GM12878 (cell line): ENCODE results near the gene RNLS. TPM values are rescaled to one million over a fixed set of nuclear protein-coding genes. Genes with fewer than 3 reads are reported as not detected.

Experiments used
- ATAC-seq: fragments of 200-7000 bp; cut with Tn5 transposase; 3 replicates; pipeline ENCODE4 v1.9.1; 2020; ENCODE audit warnings: mild to moderate bottlenecking, moderate library complexity
- BruUV-seq: library from RNA; stranded (reverse); fragments of 400-500 nt; replicated peaks from 2 replicates; lab custom pipeline; 2021; lab: Mats Ljungman, UMichigan
- CTCF ChIA-PET: fragments of 300-600 bp; sonication (Branson Sonifier 250); formaldehyde crosslinking; extraction: SDS; loops from one replicate; lab custom pipeline; 2021; ENCODE audit warnings: inconsistent platforms; lab: Yijun Ruan, JAX
- POLR2A ChIA-PET: fragments of 350-600 bp; formaldehyde crosslinking; extraction: SDS; loops from one replicate; lab custom pipeline; 2021; ENCODE audit warnings: inconsistent platforms; lab: Charles Lee
- RAD21 ChIA-PET: fragments of 300-600 bp; sonication (Branson Sonifier 250); formaldehyde crosslinking; loops from one replicate; lab custom pipeline; 2023; ENCODE audit warnings: antibody characterized with exemption; ENCODE audit not compliant: unreplicated experiment; lab: Charles Lee
- SMC1A ChIA-PET: fragments of 300-600 bp; sonication (Branson Sonifier 250); formaldehyde crosslinking; loops from one replicate; lab custom pipeline; 2023; ENCODE audit not compliant: unreplicated experiment, uncharacterized antibody; lab: Charles Lee
- DNase-seq: peaks from one replicate; pipeline ENCODE4 v3.0.0-alpha.2; 2011; ENCODE audit warnings: low read depth, low spot score
- FAIRE-seq: peaks from 3 replicates; lab custom pipeline; 2011; peaks lifted over from hg19 to GRCh38; lab: Jason Lieb, UNC
- H2AFZ ChIP-seq: 2 replicates; pipeline ENCODE4 v1.6.0; 2011; ENCODE audit warnings: low read depth, low read length, control low read depth; ENCODE audit not compliant: control insufficient read depth
- H3K27ac ChIP-seq: 2 replicates; pipeline ENCODE4 v1.5.1; 2011; ENCODE audit warnings: control low read depth; ENCODE audit not compliant: control insufficient read depth, insufficient read depth
- H3K27me3 ChIP-seq, 2 experiments: replicated peaks in 1 of 2; 2 replicates each; pipeline versions ENCODE4 v1.6.0 to v1.6.1; 2011; ENCODE audit warnings: low read length in 1 of 2; ENCODE audit not compliant: control insufficient read depth in 2 of 2, insufficient read depth in 2 of 2
- H3K36me3 ChIP-seq, 2 experiments: 2 replicates each; pipeline ENCODE4 v1.5.1; 2011; ENCODE audit warnings: low read length in 1 of 2; ENCODE audit not compliant: control insufficient read depth in 2 of 2, insufficient read depth in 2 of 2
- H3K4me1 ChIP-seq: 2 replicates; pipeline ENCODE4 v1.6.1; 2011; ENCODE audit warnings: mild to moderate bottlenecking, low read length, moderate library complexity, mixed read lengths; ENCODE audit not compliant: control insufficient read depth, insufficient read depth
- H3K4me2 ChIP-seq: 2 replicates; pipeline ENCODE4 v1.6.0; 2011; ENCODE audit warnings: control low read depth; ENCODE audit not compliant: control insufficient read depth, insufficient read depth
- H3K4me3 ChIP-seq: fragments of 200-600 bp; sonication (generic); 2 replicates; pipeline ENCODE4 v1.5.1; 2016
- H3K79me2 ChIP-seq: 2 replicates; pipeline ENCODE4 v1.6.0; 2011; ENCODE audit warnings: low read length; ENCODE audit not compliant: control insufficient read depth, insufficient read depth
- H3K9ac ChIP-seq: 2 replicates; pipeline ENCODE4 v1.8.0; 2011; ENCODE audit warnings: low read length, control low read depth, mixed read lengths; ENCODE audit not compliant: control insufficient read depth, insufficient read depth
- H3K9me3 ChIP-seq: replicated peaks from 3 replicates; pipeline ENCODE4 v1.5.1; 2011; ENCODE audit warnings: mild to moderate bottlenecking, low read length; ENCODE audit not compliant: control insufficient read depth, insufficient read depth
- H4K20me1 ChIP-seq: 2 replicates; pipeline ENCODE4 v1.6.0; 2011; ENCODE audit not compliant: control insufficient read depth, insufficient read depth
- BACH1 ChIP-seq: fragments of 450-650 bp; IDR thresholded peaks from 2 replicates; pipeline ENCODE4 v1.6.1; 2017; ENCODE audit warnings: mild to moderate bottlenecking, borderline replicate concordance
- CBX3 ChIP-seq: fragments of 200-600 bp; sonication (generic); IDR thresholded peaks from 2 replicates; pipeline ENCODE4 v1.6.1; 2016; ENCODE audit warnings: low read depth, borderline replicate concordance
- CHD1 ChIP-seq: IDR thresholded peaks from 2 replicates; pipeline ENCODE4 v1.6.1; 2012; ENCODE audit warnings: low read depth, low read length, improper control_type of control experiment
- FOXM1 ChIP-seq: IDR thresholded peaks from 2 replicates; pipeline ENCODE4 v1.6.1; 2012; ENCODE audit warnings: low read depth, mild to moderate bottlenecking, inconsistent platforms, low read length, moderate library complexity
- HSF1 ChIP-seq: fragments of 150-350 bp; IDR thresholded peaks from 2 replicates; pipeline ENCODE4 v1.6.1; 2014; ENCODE audit warnings: mild to moderate bottlenecking, low read depth, low read length
- IRF4 ChIP-seq: IDR thresholded peaks from 2 replicates; pipeline ENCODE4 v1.6.1; 2011; ENCODE audit warnings: low read depth, low read length
- KAT2A ChIP-seq: conservative IDR thresholded peaks from 2 replicates; pipeline ENCODE4 v1.6.1; 2011; ENCODE audit warnings: low read depth, low read length; ENCODE audit not compliant: control insufficient read depth
- KLF5 ChIP-seq: fragments of 450-650 bp; IDR thresholded peaks from 2 replicates; pipeline ENCODE4 v1.6.1; 2014; ENCODE audit warnings: mild to moderate bottlenecking; ENCODE audit not compliant: partially characterized antibody
- MYC ChIP-seq: IDR thresholded peaks from 2 replicates; pipeline ENCODE4 v1.6.1; 2011; ENCODE audit warnings: mild to moderate bottlenecking, low read length, moderate library complexity, inconsistent platforms; ENCODE audit not compliant: insufficient read depth, insufficient replicate concordance, insufficient read length, severe bottlenecking
- NRF1 ChIP-seq: conservative IDR thresholded peaks from 2 replicates; pipeline ENCODE4 v1.6.1; 2011; ENCODE audit warnings: mild to moderate bottlenecking, low read depth, low read length, improper control_type of control experiment
- PAX5 ChIP-seq: IDR thresholded peaks from 2 replicates; pipeline ENCODE4 v1.6.1; 2011; ENCODE audit warnings: low read depth, low read length, borderline replicate concordance
- RB1 ChIP-seq: fragments of 450-650 bp; formaldehyde crosslinking; IDR thresholded peaks from 2 replicates; pipeline ENCODE4 v1.6.1; 2017; ENCODE audit warnings: mild to moderate bottlenecking, borderline replicate concordance
- SMC3 ChIP-seq: IDR thresholded peaks from 2 replicates; pipeline ENCODE4 v1.6.1; 2011; ENCODE audit warnings: low read length, improper control_type of control experiment, borderline replicate concordance
- WGBS: methylation state at CpG from one replicate; pipeline ENCODE4 v1.1.6; 2016; ENCODE audit warnings: low lambda C conversion rate; ENCODE audit not compliant: insufficient replicate concordance, insufficient coverage; ENCODE audit errors: missing lambda C conversion rate; 5-methylcytosine and 5-hydroxymethylcytosine counted together
- in situ Hi-C: fragments of 300-500 bp; cut with MboI; formaldehyde crosslinking; loops from 9 replicates; pipeline ENCODE4 v1.14.3; 2018; ENCODE audit warnings: mixed read lengths
- intact Hi-C: fragments of 100-400 bp; cut with micrococcal nuclease; formaldehyde crosslinking; loops from one replicate; pipeline ENCODE4 v1.14.2; 2022; ENCODE audit not compliant: unreplicated experiment
- polyA plus RNA-seq, 11 experiments: library from polyadenylated mRNA; depleted of rRNA in 4 of 11; unstranded in 6 of 11; stranded (reverse) in 5 of 11; fragments of >200 nt; fragmentation: Nextera tagmentation in 4 of 11; fragmentation: Illumina TruSeq in 1 of 11; extraction: Ambion mirVana in 4 of 11; extraction: Trizol in 1 of 11; gene quantifications; 1 replicate in 1 of 11; 2 replicates in 10 of 11; pipeline versions ENCODE4 v1.2.1 to v1.2.3, GENCODE V29; 2011 to 2016; ENCODE audit warnings: inconsistent platforms in 2 of 11, missing spikeins in 2 of 11, low read depth in 1 of 11
- total RNA-seq, 4 experiments: library from RNA; depleted of rRNA in 3 of 4; stranded (reverse); fragments of >200 nt in 3 of 4; fragmentation: Illumina TruSeq in 1 of 4; extraction: Trizol in 1 of 4; gene quantifications; 2 replicates each; pipeline versions ENCODE4 v1.2.1 to v1.2.3, GENCODE V29; 2013 to 2021
- TF ChIP-seq, protein P1 (sequence below): fragments of 450-650 bp; IDR thresholded peaks from 2 replicates; pipeline ENCODE4 v1.6.1; 2017; ENCODE audit warnings: mild to moderate bottlenecking, moderate library complexity
- TF ChIP-seq, protein P2 (sequence below): IDR thresholded peaks from 2 replicates; pipeline ENCODE4 v1.6.1; 2012; ENCODE audit warnings: low read length, inconsistent platforms

RNLS gene
- total and polyA plus RNA-seq, 10 of the 15 experiments (the other 5 are each of a cell fraction or from before 2014, with no cell fraction given), result 3.4 to 6.7 (median 4.6) TPM

DNA sequence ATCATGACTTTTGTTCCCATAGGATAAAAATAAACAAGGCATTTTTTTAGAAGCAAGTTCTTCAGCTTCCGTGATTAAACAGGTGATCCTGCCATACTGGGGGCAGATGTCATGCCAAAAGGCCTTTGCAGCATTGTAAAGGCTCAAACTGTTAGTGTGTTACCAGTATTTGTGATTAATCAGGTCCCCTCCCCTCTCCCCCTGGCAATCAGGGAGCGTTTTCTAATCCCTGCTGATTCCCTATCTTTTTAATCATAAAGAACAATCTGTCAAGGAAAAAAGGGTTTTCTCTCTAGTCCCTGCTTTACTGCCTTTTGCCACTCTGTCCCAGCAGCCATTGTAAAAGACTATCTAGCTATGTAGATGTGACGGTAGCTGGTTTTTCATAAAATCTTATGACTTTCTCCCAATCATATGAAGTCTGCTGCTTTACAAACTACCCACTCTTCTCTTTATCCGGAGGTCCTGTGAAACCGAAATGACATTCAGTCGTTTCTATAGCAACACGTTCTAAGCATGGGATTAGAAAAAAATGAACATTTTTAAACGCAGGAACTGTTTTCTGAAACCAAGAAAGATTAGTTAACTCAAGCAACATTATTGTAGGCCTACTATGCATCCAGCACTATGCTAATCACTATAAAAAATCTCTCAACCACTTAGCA is 210.9 kb downstream of the RNLS start:
- Histone ChIP-seq H3K27ac (no peak overlapping the region), H2AFZ (no peak overlapping the region), H3K36me3 (no peaks in the 10 kb centered on the region), H3K79me2 (no peaks in the 10 kb centered on the region), H4K20me1 (no peaks in the 10 kb centered on the region), H3K9me3 (no peaks in the 10 kb centered on the region), H3K9ac (no peak overlapping the region), H3K4me1 (no peaks in the 10 kb centered on the region), H3K4me3 (no peak overlapping the region), H3K4me2 (no peak overlapping the region), H3K27me3 (no peaks in the 10 kb centered on the region)
- ChIA-PET RAD21 (interaction anchor here (1.6 kb wide), 1 partner anchor 10 kb away, joined by 5 read pairs; no protein-coding TSS in a partner anchor), POLR2A (no interaction called here), SMC1A (no interaction called here), CTCF (interaction anchor here (0.6 to 1.5 kb wide), 3 partner anchors 13 to 1020 kb away, joined by 3 to 4 read pairs (median 3); partner anchors contain the start of gene IFIT1)
- ATAC-seq, result no peak
- intact Hi-C loops, result no loop called here
- over 99% methylated on average over 8 of the region's 8 CpGs for WGBS
- FAIRE-seq, result no peak
- DNase-seq, result no peak
- in situ Hi-C loops, result no loop called here
- BruUV-seq, result no TSS peak
- no peak for TF ChIP-seq FOXM1
- no peak for TF ChIP-seq HSF1
- TF ChIP-seq CBX3, result no peak
- no peak for TF ChIP-seq MYC
- TF ChIP-seq RB1, result no peak
- no peak for TF ChIP-seq IRF4
- TF ChIP-seq CHD1, result no peak
- no peak for TF ChIP-seq SMC3
- no peak for TF ChIP-seq NRF1
- no peak for TF ChIP-seq KAT2A
- TF ChIP-seq BACH1, result no peak
- TF ChIP-seq, protein P1, sequence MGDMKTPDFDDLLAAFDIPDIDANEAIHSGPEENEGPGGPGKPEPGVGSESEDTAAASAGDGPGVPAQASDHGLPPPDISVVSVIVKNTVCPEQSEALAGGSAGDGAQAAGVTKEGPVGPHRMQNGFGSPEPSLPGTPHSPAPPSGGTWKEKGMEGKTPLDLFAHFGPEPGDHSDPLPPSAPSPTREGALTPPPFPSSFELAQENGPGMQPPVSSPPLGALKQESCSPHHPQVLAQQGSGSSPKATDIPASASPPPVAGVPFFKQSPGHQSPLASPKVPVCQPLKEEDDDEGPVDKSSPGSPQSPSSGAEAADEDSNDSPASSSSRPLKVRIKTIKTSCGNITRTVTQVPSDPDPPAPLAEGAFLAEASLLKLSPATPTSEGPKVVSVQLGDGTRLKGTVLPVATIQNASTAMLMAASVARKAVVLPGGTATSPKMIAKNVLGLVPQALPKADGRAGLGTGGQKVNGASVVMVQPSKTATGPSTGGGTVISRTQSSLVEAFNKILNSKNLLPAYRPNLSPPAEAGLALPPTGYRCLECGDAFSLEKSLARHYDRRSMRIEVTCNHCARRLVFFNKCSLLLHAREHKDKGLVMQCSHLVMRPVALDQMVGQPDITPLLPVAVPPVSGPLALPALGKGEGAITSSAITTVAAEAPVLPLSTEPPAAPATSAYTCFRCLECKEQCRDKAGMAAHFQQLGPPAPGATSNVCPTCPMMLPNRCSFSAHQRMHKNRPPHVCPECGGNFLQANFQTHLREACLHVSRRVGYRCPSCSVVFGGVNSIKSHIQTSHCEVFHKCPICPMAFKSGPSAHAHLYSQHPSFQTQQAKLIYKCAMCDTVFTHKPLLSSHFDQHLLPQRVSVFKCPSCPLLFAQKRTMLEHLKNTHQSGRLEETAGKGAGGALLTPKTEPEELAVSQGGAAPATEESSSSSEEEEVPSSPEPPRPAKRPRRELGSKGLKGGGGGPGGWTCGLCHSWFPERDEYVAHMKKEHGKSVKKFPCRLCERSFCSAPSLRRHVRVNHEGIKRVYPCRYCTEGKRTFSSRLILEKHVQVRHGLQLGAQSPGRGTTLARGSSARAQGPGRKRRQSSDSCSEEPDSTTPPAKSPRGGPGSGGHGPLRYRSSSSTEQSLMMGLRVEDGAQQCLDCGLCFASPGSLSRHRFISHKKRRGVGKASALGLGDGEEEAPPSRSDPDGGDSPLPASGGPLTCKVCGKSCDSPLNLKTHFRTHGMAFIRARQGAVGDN, result no peak
- TF ChIP-seq, protein P2, sequence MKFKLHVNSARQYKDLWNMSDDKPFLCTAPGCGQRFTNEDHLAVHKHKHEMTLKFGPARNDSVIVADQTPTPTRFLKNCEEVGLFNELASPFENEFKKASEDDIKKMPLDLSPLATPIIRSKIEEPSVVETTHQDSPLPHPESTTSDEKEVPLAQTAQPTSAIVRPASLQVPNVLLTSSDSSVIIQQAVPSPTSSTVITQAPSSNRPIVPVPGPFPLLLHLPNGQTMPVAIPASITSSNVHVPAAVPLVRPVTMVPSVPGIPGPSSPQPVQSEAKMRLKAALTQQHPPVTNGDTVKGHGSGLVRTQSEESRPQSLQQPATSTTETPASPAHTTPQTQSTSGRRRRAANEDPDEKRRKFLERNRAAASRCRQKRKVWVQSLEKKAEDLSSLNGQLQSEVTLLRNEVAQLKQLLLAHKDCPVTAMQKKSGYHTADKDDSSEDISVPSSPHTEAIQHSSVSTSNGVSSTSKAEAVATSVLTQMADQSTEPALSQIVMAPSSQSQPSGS, result no peak
- no peak for TF ChIP-seq PAX5
- TF ChIP-seq KLF5, result no peak
